ENCODE measurements around the gene PSPN.

The PSPN gene, protein sequence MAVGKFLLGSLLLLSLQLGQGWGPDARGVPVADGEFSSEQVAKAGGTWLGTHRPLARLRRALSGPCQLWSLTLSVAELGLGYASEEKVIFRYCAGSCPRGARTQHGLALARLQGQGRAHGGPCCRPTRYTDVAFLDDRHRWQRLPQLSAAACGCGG

DNA sequence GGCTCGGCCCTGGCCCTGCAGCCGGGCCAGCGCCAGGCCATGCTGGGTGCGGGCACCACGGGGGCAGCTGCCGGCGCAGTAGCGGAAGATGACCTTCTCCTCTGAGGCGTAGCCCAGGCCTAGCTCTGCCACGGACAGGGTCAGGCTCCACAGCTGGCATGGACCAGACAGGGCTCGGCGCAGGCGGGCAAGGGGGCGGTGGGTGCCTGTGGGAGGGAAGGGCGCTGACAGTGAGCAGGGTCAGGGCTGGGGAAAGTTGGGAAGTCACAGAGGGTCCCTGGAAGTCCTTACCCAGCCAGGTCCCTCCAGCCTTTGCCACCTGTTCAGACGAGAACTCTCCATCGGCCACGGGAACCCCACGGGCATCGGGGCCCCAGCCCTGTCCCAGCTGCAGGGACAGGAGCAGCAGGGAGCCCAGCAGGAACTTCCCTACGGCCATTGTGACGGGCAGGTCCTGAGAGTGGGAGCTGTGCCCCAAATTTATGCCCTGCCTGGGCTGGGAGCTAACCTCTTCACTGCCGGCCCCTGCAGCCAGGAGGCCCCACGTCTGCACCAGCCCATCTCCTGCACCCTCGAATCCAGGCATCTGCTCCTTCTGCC, at the start of gene PSPN:
PSPN (minus strand) TSS at position 523 of the 600 bp plus-strand sequence; CDS start at position 439, 84 bp downstream.
- in situ Hi-C loops (cut with MboI; ENCODE audit: low sequenced_read_pairs) = no loop called here

DNA sequence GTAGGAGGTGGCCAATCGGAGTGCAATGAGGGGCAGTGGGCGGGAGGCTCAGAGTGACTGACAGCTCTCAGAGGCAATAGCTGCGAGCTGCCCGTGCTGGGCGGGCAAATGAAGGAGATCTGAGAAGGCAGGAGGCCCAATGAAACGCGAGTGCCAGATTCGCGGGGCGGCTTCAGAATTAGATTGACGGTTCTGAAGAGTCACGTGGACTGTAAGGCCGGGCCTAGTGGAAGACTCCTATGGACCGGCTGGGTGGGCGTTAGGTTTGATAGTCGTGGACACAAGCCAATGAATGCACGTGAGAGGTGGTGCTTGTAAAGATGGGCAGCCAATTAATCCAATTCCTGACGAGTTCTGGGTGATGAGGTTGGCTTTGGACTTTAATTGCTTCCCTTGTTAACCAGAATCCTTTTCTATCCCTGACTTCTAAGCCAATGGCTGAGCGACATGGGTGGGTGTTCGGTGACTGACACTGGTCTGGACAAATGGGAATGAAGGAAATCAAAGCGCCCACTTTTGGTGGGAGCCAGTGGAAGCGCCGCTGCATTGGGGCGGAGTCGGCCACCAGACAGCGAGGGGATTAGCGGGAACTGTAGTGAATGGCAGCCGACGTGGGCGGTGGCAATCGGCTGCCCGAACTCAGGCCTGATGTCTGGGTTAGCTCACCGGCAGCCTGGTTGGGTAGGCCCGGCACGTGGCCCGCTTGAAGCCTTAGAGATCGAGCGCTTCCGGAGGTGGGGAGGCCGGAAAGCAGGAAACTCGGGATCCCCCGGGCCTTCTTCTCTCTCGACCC, 49.4 kb upstream of the PSPN start:
- in situ Hi-C loops (cut with MboI; ENCODE audit: low sequenced_read_pairs) = no loop called here

DNA sequence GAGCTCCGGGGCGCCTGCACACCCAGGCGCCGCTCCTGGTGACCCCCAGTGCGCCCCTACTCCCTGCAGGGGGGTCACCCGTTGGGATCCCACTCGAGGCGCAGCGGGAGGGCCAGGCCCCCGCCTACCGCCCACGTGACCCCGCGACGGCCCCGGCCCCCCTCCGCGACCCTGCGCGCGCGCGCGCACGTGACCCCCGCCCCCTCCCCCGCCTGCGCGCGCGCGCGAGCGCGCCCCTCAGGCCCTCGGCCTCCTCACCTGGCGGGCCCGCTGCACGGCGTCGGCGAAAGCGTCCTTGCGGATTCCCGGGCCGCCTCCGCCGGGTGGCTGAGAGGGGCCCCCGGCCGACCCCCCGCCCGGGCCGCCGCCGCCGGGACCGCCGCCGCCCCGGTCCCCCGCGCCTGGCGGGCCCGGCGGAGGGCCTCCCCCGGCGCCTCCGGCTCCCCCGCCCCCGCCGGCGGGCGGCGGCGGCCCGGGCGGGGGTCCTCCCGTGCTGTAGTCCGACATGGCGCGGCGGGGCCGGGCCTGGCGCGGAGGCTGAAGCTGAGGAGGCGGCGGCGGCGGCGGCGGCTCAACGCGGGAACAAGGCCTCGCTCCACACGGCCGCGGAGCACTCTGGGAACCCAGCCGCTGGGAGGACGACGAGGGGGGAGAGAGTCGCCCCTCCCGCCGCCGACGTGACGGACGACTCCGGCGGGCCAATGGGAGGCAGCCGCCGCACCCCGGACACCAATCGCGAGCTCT, 48.6 kb upstream of the PSPN start, which contains the start of gene KHSRP:
KHSRP (minus strand) TSS at position 617 of the 744 bp plus-strand sequence; CDS start at position 507, 110 bp downstream.
- in situ Hi-C loops (cut with MboI; ENCODE audit: low sequenced_read_pairs) = no loop called here

DNA sequence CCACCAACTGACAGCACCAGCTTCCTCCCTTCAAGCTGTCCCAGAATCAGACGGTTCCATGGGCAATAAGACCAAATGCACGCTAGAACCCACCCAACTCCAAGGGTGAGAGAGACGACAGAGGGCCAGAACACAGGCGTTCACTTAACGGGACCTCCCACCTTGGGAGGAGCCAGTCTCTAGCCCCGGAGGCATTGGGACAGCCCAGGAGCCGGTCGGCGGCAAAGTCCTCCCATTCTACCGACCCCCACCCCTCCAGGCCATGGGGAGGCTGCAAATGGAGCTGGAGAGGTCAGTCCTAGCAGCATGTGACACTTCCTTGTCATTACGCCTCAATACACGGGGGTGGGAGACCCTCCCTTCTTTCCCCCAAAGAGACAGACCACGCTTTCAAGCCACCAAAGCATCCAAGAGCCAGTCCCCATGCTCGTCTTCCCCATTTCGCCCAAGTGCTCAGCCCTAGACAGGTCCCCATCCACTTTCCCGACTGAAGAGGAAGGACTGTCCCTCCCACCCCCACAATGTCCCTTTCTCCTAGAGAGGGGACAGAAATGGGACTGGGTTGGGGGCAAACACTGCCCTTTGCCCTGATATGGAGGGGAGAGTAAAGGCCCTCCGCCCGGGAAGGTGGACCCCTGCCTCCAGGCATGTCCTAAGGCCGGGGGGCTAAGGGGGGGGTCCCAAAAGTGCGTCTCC, 47.9 kb upstream of the PSPN start:
- in situ Hi-C loops (cut with MboI; ENCODE audit: low sequenced_read_pairs) = no loop called here

DNA sequence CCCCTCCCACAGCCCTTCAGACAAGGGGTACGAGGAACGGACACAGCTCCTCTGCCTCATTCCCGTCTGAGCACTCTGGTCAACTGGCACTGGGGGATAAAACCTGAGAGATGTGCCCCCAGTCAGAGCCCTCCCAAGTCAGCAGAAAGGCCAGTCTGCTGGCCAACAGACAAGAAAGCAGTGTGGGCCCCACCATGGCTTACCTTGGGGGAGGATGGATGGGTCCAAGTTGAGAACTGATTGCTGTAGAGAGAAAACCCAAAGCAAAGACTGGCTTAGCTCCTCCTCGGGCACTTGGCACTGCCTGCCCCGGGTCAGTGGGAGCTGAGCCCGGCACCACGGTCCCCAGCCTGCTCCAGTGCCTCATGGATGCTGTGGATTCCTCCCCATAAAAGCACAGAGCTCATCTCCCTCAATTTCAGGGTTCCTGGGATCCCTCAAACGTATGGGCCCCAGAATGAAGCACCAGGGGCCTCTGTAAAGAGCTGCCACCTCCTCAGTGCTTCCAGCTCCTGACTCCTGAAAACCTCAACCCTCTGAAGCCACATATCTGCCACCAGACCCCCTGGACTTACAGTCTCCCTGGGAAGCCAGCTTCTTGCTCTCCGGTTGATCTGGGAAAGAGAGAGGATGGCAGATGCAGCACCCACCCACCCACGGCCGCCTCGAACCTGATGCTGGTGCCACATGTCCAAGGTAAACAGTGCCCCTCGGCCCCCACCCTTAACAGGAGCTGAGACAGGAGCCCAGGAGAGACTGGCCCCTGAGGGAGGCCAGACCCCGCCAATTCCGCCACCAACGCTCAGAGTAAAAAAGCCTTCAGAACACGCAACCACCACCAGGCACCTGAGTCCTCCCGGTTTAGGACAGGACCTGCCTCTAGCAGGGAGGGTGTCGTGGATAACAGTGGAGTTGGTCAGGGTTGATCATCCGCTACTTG, 45.6 kb upstream of the PSPN start:
- in situ Hi-C loops (cut with MboI; ENCODE audit: low sequenced_read_pairs) = no loop called here

DNA sequence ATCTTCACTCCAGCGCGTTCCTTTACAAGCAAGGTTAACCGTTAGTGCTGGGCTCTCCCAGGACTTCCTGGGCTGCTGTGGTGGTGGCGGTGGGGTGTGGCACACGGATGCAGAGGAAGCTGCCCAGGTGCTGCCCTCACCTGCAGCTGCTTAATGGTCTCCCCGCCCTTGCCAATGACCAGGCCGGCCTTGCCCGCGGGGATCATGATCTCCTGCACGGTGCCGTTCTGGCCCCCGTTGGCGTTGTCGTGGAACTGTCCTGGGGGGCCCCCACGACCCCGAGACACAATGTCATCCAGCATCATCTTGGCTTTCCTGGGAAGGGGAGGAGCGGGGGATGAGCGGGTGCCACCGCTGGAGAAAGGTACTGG, 42.8 kb upstream of the PSPN start:
- in situ Hi-C loops (cut with MboI; ENCODE audit: low sequenced_read_pairs) = no loop called here

DNA sequence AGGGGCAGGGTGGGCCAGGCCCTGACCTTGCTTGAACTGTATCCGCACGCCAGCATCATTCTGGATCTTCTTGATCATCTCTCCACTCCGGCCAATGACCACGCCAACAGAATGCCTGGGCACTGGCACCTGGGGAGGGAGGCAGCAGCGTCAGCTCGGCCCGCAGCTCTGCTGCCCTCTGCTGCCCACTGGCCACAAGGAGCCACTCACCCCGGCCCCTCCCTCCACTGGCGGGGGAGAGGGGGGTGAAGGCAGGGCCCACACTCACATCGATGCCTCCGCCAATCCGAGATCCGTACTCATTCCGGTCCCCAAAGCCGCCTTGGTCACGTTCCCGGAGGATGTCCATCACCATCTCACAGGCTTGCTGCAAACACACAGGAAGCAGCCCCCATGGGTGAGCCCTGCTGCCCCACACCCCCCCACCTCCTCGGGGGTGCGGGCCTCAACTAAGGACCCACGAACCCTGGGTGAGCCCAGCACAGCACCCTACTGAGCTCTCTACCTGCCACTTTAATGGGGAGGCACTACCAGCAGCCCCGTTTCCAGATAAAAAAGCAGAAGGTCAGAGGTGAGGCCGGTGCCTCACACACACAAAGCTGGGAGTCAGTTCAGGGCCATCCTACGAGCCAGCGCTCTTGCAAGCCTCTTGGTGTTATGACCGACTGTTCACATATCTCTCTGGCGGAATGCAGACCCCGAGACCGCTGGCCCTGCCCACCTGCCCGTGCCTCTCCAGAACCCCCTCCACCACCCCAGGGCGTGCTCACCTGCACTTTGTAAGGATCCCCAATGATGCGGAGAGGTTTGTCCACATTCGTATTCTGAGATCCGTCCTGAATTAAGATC, 42.2 kb upstream of the PSPN start:
- in situ Hi-C loops (cut with MboI; ENCODE audit: low sequenced_read_pairs) = no loop called here

DNA sequence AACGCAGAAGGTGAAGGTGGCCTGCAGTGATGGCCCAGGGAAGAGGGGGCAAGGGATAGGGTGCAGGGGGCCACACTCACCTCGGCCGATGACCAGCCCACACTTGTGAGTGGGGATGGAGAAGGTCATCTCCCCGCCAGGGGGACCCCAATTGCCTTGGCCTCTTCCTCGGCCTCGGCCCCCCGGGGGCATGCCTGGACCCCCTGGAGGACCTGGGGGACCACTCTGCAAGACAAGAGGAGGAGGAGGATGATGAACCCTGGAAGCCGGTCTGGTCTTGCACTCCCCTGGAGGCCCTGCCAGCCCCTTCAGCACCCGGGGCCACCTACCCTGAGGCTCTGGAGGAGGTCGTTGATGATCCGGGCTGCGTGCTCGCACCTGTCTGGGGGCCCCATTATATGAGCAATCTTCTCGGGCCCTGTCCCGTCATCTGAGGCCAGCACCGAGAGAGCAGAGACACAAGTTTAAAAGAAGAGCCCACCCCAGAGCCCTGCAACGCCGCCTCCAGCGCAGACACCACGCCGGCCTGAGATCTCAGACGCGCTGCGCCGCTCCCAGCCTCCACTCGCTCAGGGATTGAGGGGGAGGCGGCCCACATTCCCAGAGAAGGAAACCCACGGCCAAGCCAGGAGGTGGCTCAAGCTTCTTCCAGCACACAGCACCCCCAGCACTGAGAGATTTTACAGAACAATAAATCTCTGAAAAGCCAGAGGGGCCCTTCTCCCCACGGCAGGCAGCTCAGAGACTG, 41.1 kb upstream of the PSPN start:
- in situ Hi-C loops (cut with MboI; ENCODE audit: low sequenced_read_pairs) = no loop called here

DNA sequence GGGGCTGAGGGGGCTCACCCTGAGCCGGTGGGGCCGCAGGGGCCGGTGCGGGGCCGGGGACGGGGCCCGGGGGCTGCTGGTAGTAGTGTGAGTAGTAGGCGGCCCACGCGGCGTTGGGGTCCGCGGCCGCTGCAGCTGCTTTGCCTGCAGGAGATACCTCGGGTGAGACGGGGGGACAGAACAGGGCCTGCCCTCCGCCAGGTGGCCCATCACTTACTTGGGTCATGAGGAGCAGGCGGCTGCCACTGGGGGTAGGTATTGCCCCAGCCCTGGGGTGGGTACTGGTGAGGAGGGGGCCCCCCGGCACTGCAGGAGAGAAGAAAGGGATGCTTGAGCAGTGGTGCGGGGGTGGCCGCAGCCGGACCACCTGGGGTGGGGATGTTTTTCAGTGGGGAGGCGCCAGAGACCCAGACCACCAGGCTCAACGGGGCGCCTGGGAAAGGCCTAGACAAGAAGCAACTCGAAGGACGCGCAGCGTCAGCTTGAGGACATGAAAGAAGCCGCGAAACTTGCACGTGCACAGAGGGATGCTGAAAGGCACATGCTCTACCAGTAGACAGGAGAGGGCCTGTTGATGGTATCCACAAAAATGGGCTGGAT, 40.0 kb upstream of the PSPN start:
- in situ Hi-C loops (cut with MboI; ENCODE audit: low sequenced_read_pairs) = no loop called here

DNA sequence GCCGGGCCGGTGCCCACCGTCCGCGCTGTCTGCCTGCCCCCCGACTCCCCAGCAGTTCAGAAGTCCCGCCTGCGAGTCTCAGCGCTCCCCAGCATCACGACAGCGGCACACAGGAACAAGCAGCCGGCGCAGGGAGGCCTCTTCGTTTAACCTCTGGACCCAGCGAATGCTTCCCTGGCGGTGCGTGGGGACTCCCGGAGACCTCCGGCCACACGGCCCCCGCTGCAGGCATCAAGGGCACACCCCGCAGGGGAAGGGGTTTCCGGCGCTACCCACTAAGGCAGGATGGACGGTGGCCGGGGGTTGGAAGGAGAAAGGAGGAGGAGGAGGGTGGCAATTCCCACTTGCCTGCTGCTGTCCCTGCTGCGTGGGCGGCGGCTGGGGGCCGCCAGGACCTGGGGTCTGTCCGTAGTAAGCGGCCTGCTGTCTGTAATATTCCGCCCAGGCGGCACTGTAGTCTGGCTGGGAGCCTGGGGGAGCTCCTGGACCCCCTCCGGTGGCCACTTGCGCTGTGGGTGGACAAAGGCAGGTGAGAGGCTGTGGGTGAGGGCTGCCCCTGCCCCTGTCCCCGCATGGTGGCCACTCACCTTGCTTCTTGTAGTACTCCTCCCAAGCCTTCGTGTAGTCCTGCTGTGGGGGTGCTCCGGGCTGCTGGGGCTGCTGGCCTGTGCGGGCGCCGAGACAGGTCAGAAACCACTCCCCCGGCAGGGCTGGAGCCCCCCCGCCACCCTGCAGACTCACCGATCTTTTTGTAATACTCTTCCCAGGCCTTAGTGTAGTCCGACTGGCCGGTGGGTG, 39.3 kb upstream of the PSPN start:
- in situ Hi-C loops (cut with MboI; ENCODE audit: low sequenced_read_pairs) = no loop called here

DNA sequence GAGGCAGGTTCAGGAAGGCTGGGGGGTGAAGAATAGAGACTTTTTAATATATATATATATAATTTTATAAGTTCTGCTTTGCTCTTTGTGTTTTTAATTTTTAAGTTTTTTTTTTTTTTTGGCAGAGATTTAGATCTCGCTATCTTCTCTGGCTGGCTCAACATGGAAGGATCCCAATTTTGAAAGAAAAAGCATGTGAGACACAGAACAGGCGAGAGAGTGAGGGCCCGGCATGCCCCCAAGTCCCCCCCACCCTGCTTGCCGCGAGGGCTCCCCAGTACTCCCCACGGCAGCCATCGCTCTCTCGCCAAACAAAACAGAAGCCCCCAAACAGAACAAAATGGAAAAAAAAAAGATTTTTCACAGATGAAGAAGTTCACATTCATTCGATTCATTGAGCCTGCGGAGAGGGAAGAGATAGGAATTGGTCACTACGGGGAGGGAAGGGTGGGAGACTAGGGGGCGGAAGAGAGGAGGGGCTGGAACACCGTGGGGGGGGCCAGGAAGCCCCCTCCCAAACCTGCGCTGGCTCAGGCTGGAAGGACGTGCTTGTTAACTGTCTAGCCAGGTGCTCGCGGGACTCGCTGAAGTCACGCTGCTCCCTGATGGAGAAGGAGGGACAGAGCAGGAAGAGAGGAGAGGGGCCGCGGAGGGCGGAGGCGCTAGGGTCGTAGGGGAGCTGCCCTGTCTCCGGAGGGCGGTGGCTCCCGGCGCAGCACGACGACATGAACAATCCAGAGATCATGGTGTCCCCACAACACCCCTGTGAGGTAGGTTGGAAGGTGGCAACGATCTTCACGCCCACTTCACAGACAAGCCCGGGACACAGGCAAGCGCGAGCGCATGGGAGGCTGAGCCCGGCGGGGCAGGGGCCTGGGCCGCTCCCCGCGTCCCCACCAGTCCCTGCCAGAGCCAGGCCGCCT, 38.2 kb upstream of the PSPN start:
- in situ Hi-C loops (cut with MboI; ENCODE audit: low sequenced_read_pairs) = no loop called here

DNA sequence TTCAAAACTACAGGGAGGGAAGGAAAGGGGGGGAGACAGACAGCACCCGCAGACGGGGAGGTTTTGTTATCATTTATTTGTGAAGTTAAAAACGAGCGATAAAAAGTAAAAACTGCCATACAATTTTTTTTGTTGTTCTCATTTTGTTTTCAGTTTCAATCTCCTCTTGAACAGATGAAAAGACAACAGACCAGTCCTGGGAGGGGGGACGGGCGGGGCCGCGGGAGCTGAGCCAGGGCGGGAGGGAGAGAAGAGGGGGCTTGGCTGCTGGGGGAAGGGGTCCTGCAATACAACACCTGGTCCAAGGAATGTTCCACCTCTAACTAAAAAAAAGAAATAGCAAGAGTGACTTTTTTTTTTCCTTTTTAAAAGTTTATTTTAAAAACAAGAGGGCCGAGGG, 37.6 kb upstream of the PSPN start:
- in situ Hi-C loops (cut with MboI; ENCODE audit: low sequenced_read_pairs) = no loop called here

DNA sequence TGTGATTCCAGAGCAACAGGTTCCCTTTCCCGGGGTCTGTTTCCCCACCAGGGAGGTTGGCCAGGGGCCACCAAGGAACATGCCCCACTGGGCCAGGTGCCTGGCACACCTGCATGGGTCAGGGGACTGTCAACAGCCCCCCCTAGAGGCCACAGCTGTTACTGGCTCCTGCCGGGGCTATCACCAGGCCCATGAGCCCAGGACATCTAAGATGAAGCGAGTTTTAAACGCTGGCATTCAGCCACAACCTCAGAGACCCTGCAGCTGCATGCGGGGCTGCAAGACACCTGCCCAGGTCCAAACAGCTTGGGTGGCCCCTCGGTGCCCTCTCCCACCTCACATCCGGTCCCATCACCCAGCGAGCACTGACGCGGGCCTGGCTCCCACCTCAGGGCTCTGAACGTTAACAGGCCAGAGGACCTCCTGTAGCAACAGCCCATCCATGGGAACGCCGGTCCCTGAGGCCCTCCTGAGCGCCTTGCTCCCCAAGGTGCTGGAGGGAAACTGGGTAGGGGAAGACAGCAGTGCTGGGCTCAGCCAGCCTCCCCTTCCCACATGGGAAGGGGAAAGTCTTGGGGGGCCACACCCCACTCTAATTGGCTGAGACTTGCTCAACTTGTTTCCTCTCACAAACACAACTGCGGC, 36.8 kb upstream of the PSPN start:
- in situ Hi-C loops (cut with MboI; ENCODE audit: low sequenced_read_pairs) = no loop called here

DNA sequence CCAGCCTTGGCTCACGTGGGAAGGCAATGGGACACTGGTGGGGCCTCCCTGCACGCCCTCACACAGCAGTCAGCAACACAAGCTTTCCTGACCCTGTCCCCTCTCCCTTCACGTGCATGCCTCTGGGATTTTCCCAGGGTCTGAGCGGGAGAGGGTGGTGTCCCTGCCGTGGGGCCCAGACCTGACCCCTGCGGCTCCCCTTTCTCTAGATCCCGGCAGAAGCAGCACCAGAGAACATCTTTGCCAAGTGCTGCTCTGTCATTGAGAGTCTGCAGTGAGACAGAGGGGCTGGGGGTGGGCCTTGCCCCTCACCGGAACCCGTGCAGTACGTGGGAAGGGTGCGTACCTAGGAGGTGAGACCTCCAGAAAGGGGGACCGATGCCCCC, 36.3 kb upstream of the PSPN start:
- in situ Hi-C loops (cut with MboI; ENCODE audit: low sequenced_read_pairs) = no loop called here

DNA sequence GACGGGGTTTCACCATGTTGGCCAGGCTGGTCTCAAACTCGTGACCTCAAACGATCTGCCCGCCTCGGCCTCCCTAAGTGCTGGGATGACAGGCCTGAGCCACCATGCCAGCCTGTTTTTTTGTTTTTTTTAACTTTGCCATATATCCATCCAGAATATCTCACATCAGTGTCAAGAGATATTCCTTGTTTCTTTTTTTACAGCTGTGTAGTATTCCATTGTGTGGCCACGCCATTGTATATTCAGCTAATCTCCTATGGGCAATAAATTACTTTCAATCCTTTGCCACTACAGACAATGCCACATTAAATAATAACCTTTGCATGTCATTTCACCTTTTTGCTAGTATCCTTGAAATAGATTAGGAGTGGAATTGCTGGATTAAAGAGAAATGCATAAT, 33.6 kb upstream of the PSPN start:
- in situ Hi-C loops (cut with MboI; ENCODE audit: low sequenced_read_pairs) = no loop called here

DNA sequence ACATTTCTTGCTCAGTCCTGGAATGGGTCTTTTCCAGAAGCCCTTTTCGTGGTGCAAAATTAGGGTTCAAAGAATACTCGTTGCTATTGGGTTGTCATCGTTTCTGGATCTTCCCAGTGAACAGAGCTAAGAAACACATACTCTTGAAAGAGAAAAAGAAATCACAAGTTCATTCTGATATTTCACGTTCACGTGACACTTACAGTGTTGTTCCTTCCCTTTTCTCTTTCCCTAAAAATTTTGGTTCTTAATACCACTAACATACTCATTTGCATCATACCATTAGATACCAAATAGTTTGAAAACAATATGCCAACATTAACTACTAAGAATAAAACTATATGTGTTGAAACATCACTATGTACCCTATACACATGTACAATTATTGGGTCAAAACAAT, 30.7 kb upstream of the PSPN start:
- in situ Hi-C loops (cut with MboI; ENCODE audit: low sequenced_read_pairs) = no loop called here

All from HL-60/S4 treated with retinoic acid at 250 ng/mL for 4 days and 3 days (cell line).